NT2/D1 (cell line): ENCODE results near the gene CAMTA1.

Source experiments
- SUZ12 ChIP-seq: IDR thresholded peaks from 2 replicates; pipeline ENCODE4 v1.6.1; 2011; ENCODE audit not compliant: insufficient read length, insufficient read depth; ENCODE audit errors: extremely low read depth
- YY1 ChIP-seq: IDR thresholded peaks from 2 replicates; pipeline ENCODE4 v1.6.1; 2011; ENCODE audit not compliant: insufficient read length, insufficient read depth
- ZNF274 ChIP-seq: IDR thresholded peaks from 2 replicates; pipeline ENCODE4 v1.6.1; 2011; ENCODE audit warnings: mild to moderate bottlenecking, low read depth, low read length

DNA sequence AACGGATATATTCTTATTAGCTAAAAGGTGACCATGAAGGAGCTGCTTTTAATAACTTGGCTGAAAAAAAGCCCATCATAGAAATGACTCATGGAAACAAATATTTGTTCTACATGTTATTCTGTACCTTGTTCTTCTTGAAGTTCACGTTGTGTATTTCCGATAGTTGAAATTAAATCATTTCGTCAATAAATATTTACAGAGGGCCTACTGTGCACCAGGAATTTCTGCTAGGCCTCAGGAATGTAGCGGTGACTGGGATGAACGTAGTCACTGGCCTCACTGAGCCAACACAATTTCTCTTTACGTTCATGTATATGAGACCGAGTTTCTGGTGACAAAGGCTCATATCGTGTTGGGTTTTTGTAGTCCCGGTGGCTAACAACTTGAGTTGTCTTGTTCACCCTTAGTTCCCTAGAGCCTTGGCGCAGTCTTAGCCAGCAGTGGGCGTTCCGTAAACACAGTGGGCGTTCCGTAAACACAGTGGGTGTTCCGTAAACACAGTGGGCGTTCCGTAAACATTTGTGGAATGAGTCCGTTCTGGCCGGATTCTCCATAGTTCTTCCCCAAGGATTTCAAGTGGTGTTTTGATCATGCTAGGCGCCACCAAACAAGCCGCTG, 932.6 kb downstream of the CAMTA1 start:
- TF ChIP-seq ZNF274: no peak
- TF ChIP-seq YY1: no peak
- no peak for TF ChIP-seq SUZ12
